Activated B cell treated with CpG ODN at 0.5 μM for 24 hours (primary cell): ENCODE measurements around the gene SETD1B. TPM values are rescaled to one million over a fixed set of nuclear protein-coding genes. Genes with fewer than 3 reads are reported as not detected.

Source experiments
- ATAC-seq: fragments of 200-7000 bp; cut with Tn5 transposase; one replicate; pipeline ENCODE4 v1.10.0; 2021; ENCODE audit warnings: low read depth, mild to moderate bottlenecking, moderate library complexity
- CTCF ChIA-PET: fragments of 350-600 bp; sonication (Branson Sonifier 250); formaldehyde crosslinking; loops from one replicate; lab custom pipeline; 2021; ENCODE audit warnings: antibody characterized with exemption; lab: Charles Lee
- POLR2A ChIA-PET: fragments of 350-600 bp; sonication (Branson Sonifier 250); formaldehyde crosslinking; loops from one replicate; lab custom pipeline; 2021; ENCODE audit warnings: antibody characterized with exemption; lab: Charles Lee
- DNase-seq: peaks from one replicate; pipeline ENCODE4 v3.0.0; 2022
- H3K27ac Mint-ChIP-seq: one replicate; pipeline ENCODE4 v1.8.0; 2020; ENCODE audit warnings: mixed read lengths
- H3K27me3 Mint-ChIP-seq: one replicate; pipeline ENCODE4 v1.8.0; 2021; ENCODE audit warnings: mixed read lengths
- H3K36me3 Mint-ChIP-seq: one replicate; pipeline ENCODE4 v1.8.0; 2021; ENCODE audit warnings: low read depth, mixed read lengths
- H3K4me1 Mint-ChIP-seq: one replicate; pipeline ENCODE4 v1.8.0; 2021; ENCODE audit warnings: mixed read lengths
- H3K4me3 Mint-ChIP-seq: one replicate; pipeline ENCODE4 v1.8.0; 2020; ENCODE audit warnings: mild to moderate bottlenecking, mixed read lengths
- H3K9me3 Mint-ChIP-seq: one replicate; pipeline ENCODE4 v1.8.0; 2020; ENCODE audit warnings: mixed read lengths
- CTCF ChIP-seq: fragments of 200-600 bp; IDR thresholded peaks from one replicate; pipeline ENCODE4 v1.8.0; 2022; ENCODE audit warnings: antibody characterized with exemption, mild to moderate bottlenecking
- intact Hi-C: fragments of 100-400 bp; cut with micrococcal nuclease; formaldehyde crosslinking; loops from one replicate; pipeline ENCODE4 v1.15.1; 2024
- total RNA-seq: library from RNA; stranded (reverse); gene quantifications from 2 replicates; pipeline ENCODE4 v1.2.3, GENCODE V29; 2022

The SETD1B gene
- total RNA-seq, 1 donor from 2014 or later = 40.3 TPM

GRCh38 chr12:121831571-121832245, 27.9 kb downstream of the SETD1B start:
- Mint-ChIP-seq H3K27me3 (no peaks in the 10 kb centered on the region), H3K9me3 (no peaks in the 10 kb centered on the region), H3K4me1 (no peaks in the 10 kb centered on the region), H3K36me3 (peaks cover 59% of the 10 kb centered on the region), H3K27ac (no peak overlapping the region), H3K4me3 (no peak overlapping the region)
- CTCF ChIA-PET = no interaction called here
- no peak for TF ChIP-seq CTCF
- intact Hi-C loops = loop anchor here (10.0 kb wide), 1 partner anchor 393 kb away; the partner anchor contains the start of gene DIABLO
- DNase-seq = no peak
- ATAC-seq = no peak
- POLR2A ChIA-PET = no interaction called here

GRCh38 chr12:121837680-121838079, 33.9 kb downstream of the SETD1B start:
- ChIA-PET CTCF (interaction anchor here (1.2 to 3.9 kb wide), 3 partner anchors 11 to 43 kb away, joined by 3 to 14 read pairs (median 8); partner anchors contain the start of gene RHOF), POLR2A (interaction anchor here (0.6 to 2.8 kb wide), 8 partner anchors 11 to 709 kb away, joined by 3 to 9 read pairs (median 4); partner anchors contain the start of gene PSMD9)
- H3K27ac Mint-ChIP-seq = no peak overlapping the region
- no peak overlapping the region for H3K4me3 Mint-ChIP-seq
- peaks cover 15% of the 10 kb centered on the region for H3K4me1 Mint-ChIP-seq
- TF ChIP-seq CTCF = no peak
- H3K36me3 Mint-ChIP-seq = peaks cover 8% of the 10 kb centered on the region
- no peak for DNase-seq
- H3K9me3 Mint-ChIP-seq = no peaks in the 10 kb centered on the region
- intact Hi-C loops = loop anchor here (10.0 kb wide), 1 partner anchor 387 kb away; the partner anchor contains the start of gene DIABLO
- ATAC-seq = no peak
- H3K27me3 Mint-ChIP-seq = no peaks in the 10 kb centered on the region

- H3K9me3 Mint-ChIP-seq = no peaks in the 10 kb centered on the region
- no peak overlapping the region for H3K4me3 Mint-ChIP-seq
- TF ChIP-seq CTCF = no peak
- ChIA-PET CTCF (interaction anchor here (1.2 to 3.9 kb wide), 3 partner anchors 12 to 44 kb away, joined by 3 to 14 read pairs (median 8); partner anchors contain the start of gene RHOF), POLR2A (interaction anchor here (0.6 to 2.8 kb wide), 8 partner anchors 34 to 709 kb away, joined by 3 to 9 read pairs (median 3); partner anchors contain the start of gene PSMD9)
- H3K36me3 Mint-ChIP-seq = peaks cover 6% of the 10 kb centered on the region
- H3K27ac Mint-ChIP-seq = no peak overlapping the region
- H3K27me3 Mint-ChIP-seq = no peaks in the 10 kb centered on the region
- intact Hi-C loops = loop anchor here (10.0 kb wide), 1 partner anchor 387 kb away; the partner anchor contains the start of gene DIABLO
- no peak for ATAC-seq
- no peak for DNase-seq
- H3K4me1 Mint-ChIP-seq = peaks cover 15% of the 10 kb centered on the region
Observed at GRCh38 chr12:121838126-121838525, 34.3 kb downstream of the SETD1B start.

GRCh38 chr12:121839106-121839992, 35.5 kb downstream of the SETD1B start:
- TF ChIP-seq CTCF = no peak
- Mint-ChIP-seq H3K4me3 (peak overlapping the region; percentile 97), H3K9me3 (no peaks in the 10 kb centered on the region), H3K36me3 (peaks cover 3% of the 10 kb centered on the region), H3K4me1 (peaks cover 15% of the 10 kb centered on the region), H3K27me3 (no peaks in the 10 kb centered on the region), H3K27ac (peak overlapping the region; percentile 88)
- peak; percentile 99 for ATAC-seq
- intact Hi-C loops = loop anchor here (1.0 to 10.0 kb wide), 6 partner anchors 36 to 385 kb away; partner anchors contain the start of genes DIABLO and TMEM120B
- POLR2A ChIA-PET = interaction anchor here (0.5 to 2.8 kb wide), 5 partner anchors 36 to 123 kb away, joined by 3 to 9 read pairs (median 4); partner anchors contain the start of gene PSMD9
- CTCF ChIA-PET = interaction anchor here (3.9 kb wide), 1 partner anchor 45 kb away, joined by 14 read pairs; the partner anchor contains the start of gene RHOF
- peak; percentile 99 for DNase-seq
